HepG2 (cell line): ENCODE results near the gene C14orf119. TPM values are rescaled to one million over a fixed set of nuclear protein-coding genes. Genes with fewer than 3 reads are reported as not detected.

Experiments
- ATAC-seq: fragments of 200-7000 bp; cut with Tn5 transposase; 3 replicates; pipeline ENCODE4 v1.9.1; 2020; ENCODE audit warnings: mild to moderate bottlenecking, moderate library complexity
- BruUV-seq: library from RNA; stranded (reverse); fragments of 400-500 nt; replicated peaks from 2 replicates; lab custom pipeline; 2021; lab: Mats Ljungman, UMichigan
- CTCF ChIA-PET: fragments of 300-600 bp; formaldehyde crosslinking; extraction: SDS; loops from one replicate; lab custom pipeline; 2021; ENCODE audit warnings: low total read pairs, inconsistent platforms, low intra/inter-chr PET ratio; lab: Yijun Ruan, JAX
- POLR2A ChIA-PET: fragments of 350-600 bp; sonication (Branson Sonifier 250); formaldehyde crosslinking; loops from one replicate; lab custom pipeline; 2020; ENCODE audit warnings: antibody characterized with exemption, inconsistent platforms; lab: Yijun Ruan, JAX
- DNase-seq: peaks from one replicate; pipeline ENCODE4 v3.0.0-alpha.2; 2015; ENCODE audit warnings: low spot score
- FAIRE-seq: peaks from 3 replicates; lab custom pipeline; 2011; peaks lifted over from hg19 to GRCh38; lab: Jason Lieb, UNC
- H2AFZ ChIP-seq: one replicate; pipeline ENCODE4 v1.6.1; 2011; ENCODE audit warnings: low read length, inconsistent platforms
- H3K27ac ChIP-seq: fragments of 300-600 bp; 3 replicates; pipeline ENCODE4 v1.8.0; 2011; ENCODE audit warnings: mixed run types, mild to moderate bottlenecking, mixed read lengths, low read length, inconsistent platforms; ENCODE audit not compliant: insufficient read depth; ENCODE audit errors: extremely low read length
- H3K27me3 ChIP-seq, 2 experiments: fragments of 200-600 bp in 1 of 2; 2 replicates in 1 of 2; 3 replicates in 1 of 2; pipeline versions ENCODE4 v1.6.0 to v1.8.0; 2011; ENCODE audit warnings: low read length in 2 of 2, mild to moderate bottlenecking in 2 of 2, moderate library complexity in 2 of 2, inconsistent platforms in 1 of 2; ENCODE audit not compliant: insufficient read depth in 2 of 2, control insufficient read depth in 1 of 2
- H3K36me3 ChIP-seq, 2 experiments: fragments of 200-600 bp in 1 of 2; replicated peaks in 1 of 2; 2 replicates in 1 of 2; 3 replicates in 1 of 2; pipeline versions ENCODE4 v1.5.1 to v1.8.0; 2011; ENCODE audit warnings: low read length in 2 of 2, inconsistent platforms in 1 of 2; ENCODE audit not compliant: insufficient read depth in 2 of 2, control insufficient read depth in 1 of 2
- H3K4me1 ChIP-seq: 2 replicates; pipeline ENCODE4 v1.5.1; 2012; ENCODE audit warnings: low read length, inconsistent platforms; ENCODE audit not compliant: insufficient read depth
- H3K4me2 ChIP-seq: 2 replicates; pipeline ENCODE4 v1.6.0; 2011; ENCODE audit warnings: low read depth, low read length, inconsistent platforms
- H3K4me3 ChIP-seq, 3 experiments: fragments of 200-600 bp in 1 of 3; sonication (generic), shearing (Covaris generic) in 1 of 3; replicated peaks in 1 of 3; 2 replicates each; pipeline ENCODE4 v1.5.1; 2011 to 2016; ENCODE audit warnings: low read length in 3 of 3, inconsistent platforms in 2 of 3, low read depth in 2 of 3, mild to moderate bottlenecking in 2 of 3, control low read depth in 1 of 3, mixed read lengths in 1 of 3; ENCODE audit not compliant: insufficient read depth in 1 of 3
- H3K79me2 ChIP-seq: one replicate; pipeline ENCODE4 v1.6.1; 2011; ENCODE audit warnings: low read length, inconsistent platforms; ENCODE audit not compliant: insufficient read depth
- H3K9ac ChIP-seq: 2 replicates; pipeline ENCODE4 v1.6.0; 2011; ENCODE audit warnings: mild to moderate bottlenecking, low read depth, low read length, inconsistent platforms; ENCODE audit not compliant: insufficient read depth
- H3K9me3 ChIP-seq: 2 replicates; pipeline ENCODE4 v1.5.1; 2012; ENCODE audit warnings: mild to moderate bottlenecking, low read length
- H4K20me1 ChIP-seq: 2 replicates; pipeline ENCODE4 v1.6.0; 2011; ENCODE audit warnings: inconsistent platforms, mild to moderate bottlenecking, low read length, moderate library complexity; ENCODE audit not compliant: insufficient read depth
- ATF3 ChIP-seq: sonication (generic); formaldehyde crosslinking; IDR thresholded peaks from 2 replicates; pipeline ENCODE4 v1.4.0; 2020; ENCODE audit warnings: missing genetic modification reagents
- ELF1 ChIP-seq: sonication (generic); formaldehyde crosslinking; IDR thresholded peaks from 2 replicates; pipeline ENCODE4 v1.4.0; 2020; ENCODE audit warnings: missing genetic modification reagents
- HOXA5 ChIP-seq: sonication (generic); formaldehyde crosslinking; IDR thresholded peaks from 2 replicates; pipeline ENCODE4 v1.4.0; 2020; ENCODE audit warnings: missing genetic modification reagents
- HOXA9 ChIP-seq: sonication (generic); formaldehyde crosslinking; IDR thresholded peaks from 2 replicates; pipeline ENCODE4 v1.8.1; 2022; ENCODE audit warnings: missing genetic modification reagents, mild to moderate bottlenecking, moderate library complexity, borderline replicate concordance
- IRF2 ChIP-seq: IDR thresholded peaks from 2 replicates; pipeline ENCODE4 v1.6.1; 2018; ENCODE audit warnings: missing genetic modification reagents, missing compliant biosample characterization
- ISX ChIP-seq: sonication (generic); formaldehyde crosslinking; conservative IDR thresholded peaks from 2 replicates; pipeline ENCODE4 v1.5.0; 2020; ENCODE audit warnings: missing genetic modification reagents
- KDM5B ChIP-seq: sonication (generic); formaldehyde crosslinking; IDR thresholded peaks from 2 replicates; pipeline ENCODE4 v1.4.0; 2020; ENCODE audit warnings: missing genetic modification reagents, mild to moderate bottlenecking, borderline replicate concordance
- PRDM10 ChIP-seq: sonication (generic); formaldehyde crosslinking; IDR thresholded peaks from 2 replicates; pipeline ENCODE4 v1.4.0; 2020; ENCODE audit warnings: low read depth, missing genetic modification reagents
- RFXANK ChIP-seq: IDR thresholded peaks from 2 replicates; pipeline ENCODE4 v1.6.1; 2016
- SAP130 ChIP-seq: IDR thresholded peaks from 2 replicates; pipeline ENCODE4 v1.6.1; 2016; ENCODE audit warnings: low read depth
- ZNF335 ChIP-seq: sonication (generic); formaldehyde crosslinking; IDR thresholded peaks from 2 replicates; pipeline ENCODE4 v1.4.0; 2020; ENCODE audit warnings: missing genetic modification reagents
- ZNF337 ChIP-seq: sonication (generic); formaldehyde crosslinking; IDR thresholded peaks from 2 replicates; pipeline ENCODE4 v1.5.1; 2020; ENCODE audit warnings: missing genetic modification reagents, low read depth, mild to moderate bottlenecking, borderline replicate concordance
- ZNF33B ChIP-seq: sonication (generic); formaldehyde crosslinking; IDR thresholded peaks from 2 replicates; pipeline ENCODE4 v1.5.1; 2020; ENCODE audit warnings: mild to moderate bottlenecking, missing genetic modification reagents
- ZNF772 ChIP-seq: sonication (generic); formaldehyde crosslinking; IDR thresholded peaks from 2 replicates; pipeline ENCODE4 v1.5.0; 2020; ENCODE audit warnings: mild to moderate bottlenecking, missing genetic modification reagents
- ZSCAN20 ChIP-seq: sonication (generic); formaldehyde crosslinking; IDR thresholded peaks from 2 replicates; pipeline ENCODE4 v1.4.0; 2020; ENCODE audit warnings: missing genetic modification reagents, mild to moderate bottlenecking, borderline replicate concordance
- ZXDC ChIP-seq: sonication (generic); formaldehyde crosslinking; IDR thresholded peaks from 2 replicates; pipeline ENCODE4 v1.5.0; 2020; ENCODE audit warnings: mild to moderate bottlenecking, missing genetic modification reagents
- WGBS: methylation state at CpG from one replicate; pipeline ENCODE4 v1.1.6; 2017; ENCODE audit warnings: low lambda C conversion rate; 5-methylcytosine and 5-hydroxymethylcytosine counted together
- in situ Hi-C: cut with HindIII; loops from 2 replicates; pipeline ENCODE4 v1.10.0; 2017; ENCODE audit warnings: low pct_unique_long_range_greater_than_20kb; ENCODE audit not compliant: extremely low pct_ligation_motif_present
- intact Hi-C: fragments of 100-400 bp; cut with micrococcal nuclease; formaldehyde crosslinking; loops from one replicate; pipeline ENCODE4 v1.10.0; 2022; ENCODE audit not compliant: unreplicated experiment
- polyA plus RNA-seq, 8 experiments: library from polyadenylated mRNA; depleted of rRNA in 3 of 8; stranded (reverse) in 7 of 8; unstranded in 1 of 8; fragments of >200 nt; fragmentation: Illumina TruSeq in 4 of 8; extraction: Trizol in 4 of 8; gene quantifications; 2 replicates each; pipeline versions ENCODE4 v1.2.1 to v1.2.3, GENCODE V29; 2011 to 2016; ENCODE audit warnings: low read depth in 4 of 8, missing spikeins in 1 of 8, mixed read lengths in 1 of 8; ENCODE audit not compliant: insufficient read depth in 1 of 8
- total RNA-seq, 5 experiments: library from RNA; depleted of rRNA; stranded (reverse); fragments of >200 nt; fragmentation: Illumina TruSeq; extraction: Trizol; gene quantifications; 2 replicates each; pipeline ENCODE4 v1.2.3, GENCODE V29; 2016; ENCODE audit warnings: low read depth in 1 of 5

Gene C14orf119
- total and polyA plus RNA-seq, 2 of the 13 experiments (the other 11 are each of a cell fraction or from before 2014, with no cell fraction given) = 117 to 206 TPM

- ChIA-PET POLR2A (interaction anchor here (0.8 to 7.4 kb wide), 11 partner anchors 9 to 82 kb away, joined by 3 to 72 read pairs (median 12); partner anchors contain the start of genes ACIN1, AJUBA and C14orf119), CTCF (interaction anchor here (0.5 to 8.5 kb wide), 12 partner anchors 10 to 499 kb away, joined by 3 to 173 read pairs (median 6); no protein-coding TSS in a partner anchor)
- H3K9ac ChIP-seq = peak overlapping the region; percentile 54; the same call in 1 of the 2 replicates
- H4K20me1 ChIP-seq = peaks cover 13% of the 10 kb centered on the region; the same call in 1 of the 2 replicates
- intact Hi-C loops = no loop called here
- peaks cover 26% of the 10 kb centered on the region for H3K4me1 ChIP-seq
- in situ Hi-C loops = no loop called here
- H3K9me3 ChIP-seq = no peaks in the 10 kb centered on the region
- peak overlapping the region; percentile 55 to 88 (median 64) for H3K4me3 ChIP-seq
- BruUV-seq = no TSS peak
- no peak overlapping the region for H3K27ac ChIP-seq
- DNase-seq (peak; percentile 81), ATAC-seq (peak; percentile 74), FAIRE-seq (peak; percentile 93)
- no peaks in the 10 kb centered on the region for H3K79me2 ChIP-seq
- H3K4me2 ChIP-seq = peak overlapping the region; percentile 98
- H2AFZ ChIP-seq = no peak overlapping the region
- peaks cover 0 to 6% of the 10 kb centered on the region in 2 experiments; a peak in 1 of 5 replicates for H3K27me3 ChIP-seq
- peaks cover 19 to 24% of the 10 kb centered on the region in 2 experiments for H3K36me3 ChIP-seq
- 3% methylated on average over 17 of the region's 17 CpGs for WGBS
- no peak for TF ChIP-seq ZXDC (CRISPR knock-in tag)
- TF ChIP-seq ZNF772 (CRISPR knock-in tag) = peak; percentile 71; the same call in 1 of the 2 replicates
- peak; percentile 68 for TF ChIP-seq SAP130 (CRISPR knock-in tag)
- TF ChIP-seq ZNF337 (CRISPR knock-in tag) = no peak
- 0 out of 2 replicates have a peak, but pooled peaks have one; percentile 59 for TF ChIP-seq ZNF335
- TF ChIP-seq RFXANK (CRISPR knock-in tag) = peak; percentile 61; the same call in 1 of the 2 replicates
- TF ChIP-seq ATF3 (CRISPR knock-in tag) = no peak
- 0 out of 2 replicates have a peak, but pooled peaks have one; percentile 24 for TF ChIP-seq ELF1 (CRISPR knock-in tag)
- TF ChIP-seq HOXA5 (CRISPR knock-in tag) = peak; percentile 63; the same call in 1 of the 2 replicates
- TF ChIP-seq ZNF33B (CRISPR knock-in tag) = no peak
- no peak for TF ChIP-seq HOXA9 (CRISPR knock-in tag)
- TF ChIP-seq ISX (CRISPR knock-in tag) = no peak
- no peak for TF ChIP-seq ZSCAN20 (CRISPR knock-in tag)
- peak; percentile 65 for TF ChIP-seq IRF2 (CRISPR knock-in tag)
- 0 out of 2 replicates have a peak, but pooled peaks have one; percentile 55 for TF ChIP-seq PRDM10 (CRISPR knock-in tag)
- no peak; the same call in 1 of the 2 replicates for TF ChIP-seq KDM5B
Measured at GRCh38 chr14:23056145-23056955, 39.0 kb upstream of the C14orf119 start.
